GM12892 (cell line): ENCODE measurements around the gene CHKB.

Source experiments
- POLR2A ChIP-seq: IDR thresholded peaks from 2 replicates; pipeline ENCODE4 v1.6.1; 2011; ENCODE audit warnings: low read depth, low read length, control low read depth
- POLR2AphosphoS5 ChIP-seq: IDR thresholded peaks from 2 replicates; pipeline ENCODE4 v1.6.1; 2011; ENCODE audit warnings: low read depth, low read length, control low read depth

- no peak for TF ChIP-seq POLR2A
- TF ChIP-seq POLR2AphosphoS5, result 0 out of 2 replicates have a peak, but pooled peaks have one; percentile 1
Observed at GRCh38 chr22:50621948-50622722, 39.5 kb upstream of the CHKB start.
